Stimulated activated effector memory CD8-positive, alpha-beta T cell treated with anti-CD3 and anti-CD28 coated beads, Interleukin-12 subunit alpha, Interleukin-12 subunit beta, amount 100 ng/mL, for 72 hours (primary cell): ENCODE measurements around the gene MAPKAP1.
A peak's percentile ranks its signal among the peaks of the same experiment; 100 is the strongest.

Source experiments
- ATAC-seq: fragments of 150-1000 bp; cut with Tn5 transposase; 2 replicates; pipeline ENCODE4 v1.10.0; 2021
- DNase-seq, 2 donors: peaks; one replicate each; pipeline ENCODE4 v3.0.0; 2021 to 2022; ENCODE audit warnings: low spot score in 2 of 2
- H3K27ac Mint-ChIP-seq: one replicate; pipeline ENCODE4 v1.8.0; 2022; ENCODE audit warnings: mild to moderate bottlenecking, mixed read lengths
- H3K36me3 Mint-ChIP-seq: one replicate; pipeline ENCODE4 v1.8.0; 2022; ENCODE audit warnings: mild to moderate bottlenecking, mixed read lengths
- H3K4me1 Mint-ChIP-seq: one replicate; pipeline ENCODE4 v1.8.0; 2022; ENCODE audit warnings: mixed read lengths
- H3K4me3 Mint-ChIP-seq: one replicate; pipeline ENCODE4 v1.8.0; 2022; ENCODE audit warnings: mild to moderate bottlenecking, mixed read lengths
- H3K9me3 Mint-ChIP-seq: one replicate; pipeline ENCODE4 v1.8.0; 2022; ENCODE audit warnings: mixed read lengths

MAPKAP1 gene

GRCh38 chr9:125706651-125707471 lies at the start of gene MAPKAP1:
MAPKAP1 (minus strand) TSS chr9:125707208; CDS start chr9:125672574, 34,634 bp downstream.
- H3K36me3 Mint-ChIP-seq: no peaks in the 10 kb centered on the region
- peak within 1 kb of the TSS; percentile 76 for H3K4me3 Mint-ChIP-seq
- ATAC-seq (peak; percentile 99), DNase-seq (peak; percentile 82 to 94)
- H3K9me3 Mint-ChIP-seq: no peaks in the 10 kb centered on the region
- peaks cover 39% of the 10 kb centered on the region for H3K4me1 Mint-ChIP-seq
- peak within 1 kb of the TSS; percentile 89 for H3K27ac Mint-ChIP-seq

GRCh38 chr9:125756518-125756917 lies 49.5 kb upstream of the MAPKAP1 start:
- H3K9me3 Mint-ChIP-seq: no peaks in the 10 kb centered on the region
- no peaks in the 10 kb centered on the region for H3K4me1 Mint-ChIP-seq
- H3K36me3 Mint-ChIP-seq: no peaks in the 10 kb centered on the region
- no peak overlapping the region for H3K27ac Mint-ChIP-seq
- ATAC-seq (no peak), DNase-seq (no peak)
- no peak overlapping the region for H3K4me3 Mint-ChIP-seq

GRCh38 chr9:125755340-125755739 lies 48.3 kb upstream of the MAPKAP1 start:
- DNase-seq (no peak), ATAC-seq (no peak)
- Mint-ChIP-seq H3K27ac (no peak overlapping the region), H3K36me3 (no peaks in the 10 kb centered on the region), H3K9me3 (no peaks in the 10 kb centered on the region), H3K4me1 (peaks cover 6% of the 10 kb centered on the region), H3K4me3 (no peak overlapping the region)

GRCh38 chr9:125754096-125754495 lies 47.1 kb upstream of the MAPKAP1 start:
- no peak overlapping the region for H3K27ac Mint-ChIP-seq

GRCh38 chr9:125752070-125752628 lies 45.1 kb upstream of the MAPKAP1 start:
- no peak for DNase-seq
- peaks cover 6% of the 10 kb centered on the region for H3K4me1 Mint-ChIP-seq
- H3K27ac Mint-ChIP-seq: no peak overlapping the region
- H3K4me3 Mint-ChIP-seq: no peak overlapping the region
- H3K36me3 Mint-ChIP-seq: peaks cover 16% of the 10 kb centered on the region
- no peak for ATAC-seq
- H3K9me3 Mint-ChIP-seq: no peaks in the 10 kb centered on the region

More at GRCh38 chr9:125754096-125754495, 47.1 kb upstream of the MAPKAP1 start:
- no peak for ATAC-seq
- H3K9me3 Mint-ChIP-seq: no peaks in the 10 kb centered on the region
- peaks cover 6% of the 10 kb centered on the region for H3K4me1 Mint-ChIP-seq
- H3K36me3 Mint-ChIP-seq: peaks cover 6% of the 10 kb centered on the region
- no peak overlapping the region for H3K4me3 Mint-ChIP-seq
- no peak for DNase-seq

- Mint-ChIP-seq H3K4me3 (no peak overlapping the region), H3K4me1 (peaks cover 6% of the 10 kb centered on the region), H3K9me3 (no peaks in the 10 kb centered on the region), H3K27ac (no peak overlapping the region), H3K36me3 (peaks cover 23% of the 10 kb centered on the region)
- DNase-seq (no peak), ATAC-seq (no peak)
Measured at GRCh38 chr9:125750627-125751011, 43.6 kb upstream of the MAPKAP1 start.

GRCh38 chr9:125749951-125750626 lies 43.1 kb upstream of the MAPKAP1 start:
- H3K4me3 Mint-ChIP-seq: no peak overlapping the region

GRCh38 chr9:125749287-125749935 lies 42.4 kb upstream of the MAPKAP1 start:
- H3K36me3 Mint-ChIP-seq: peaks cover 23% of the 10 kb centered on the region
- H3K9me3 Mint-ChIP-seq: no peaks in the 10 kb centered on the region
- no peak overlapping the region for H3K27ac Mint-ChIP-seq
- no peak for ATAC-seq
- DNase-seq: no peak
- H3K4me1 Mint-ChIP-seq: peaks cover 6% of the 10 kb centered on the region
- H3K4me3 Mint-ChIP-seq: peak overlapping the region; percentile 70

More at GRCh38 chr9:125749951-125750626, 43.1 kb upstream of the MAPKAP1 start:
- Mint-ChIP-seq H3K4me1 (peaks cover 6% of the 10 kb centered on the region), H3K27ac (no peak overlapping the region), H3K36me3 (peaks cover 23% of the 10 kb centered on the region), H3K9me3 (no peaks in the 10 kb centered on the region)
- ATAC-seq (no peak), DNase-seq (no peak)

GRCh38 chr9:125748446-125749099 lies 41.6 kb upstream of the MAPKAP1 start:
- H3K4me1 Mint-ChIP-seq: peaks cover 6% of the 10 kb centered on the region
- no peaks in the 10 kb centered on the region for H3K9me3 Mint-ChIP-seq
- no peak for DNase-seq
- peaks cover 23% of the 10 kb centered on the region for H3K36me3 Mint-ChIP-seq
- no peak overlapping the region for H3K27ac Mint-ChIP-seq
- ATAC-seq: no peak
- peak overlapping the region; percentile 70 for H3K4me3 Mint-ChIP-seq

- Mint-ChIP-seq H3K27ac (no peak overlapping the region), H3K9me3 (no peaks in the 10 kb centered on the region), H3K36me3 (peaks cover 23% of the 10 kb centered on the region), H3K4me3 (peak overlapping the region; percentile 70), H3K4me1 (peaks cover 6% of the 10 kb centered on the region)
- no peak for ATAC-seq
- DNase-seq: peak; percentile 16 to 66
Measured at GRCh38 chr9:125747765-125748445, 40.9 kb upstream of the MAPKAP1 start.

GRCh38 chr9:125747053-125747764 lies 40.2 kb upstream of the MAPKAP1 start, which contains the start of gene PBX3:
PBX3 (plus strand) TSS chr9:125747373.
- H3K4me1 Mint-ChIP-seq: peaks cover 6% of the 10 kb centered on the region
- peak; percentile 22 to 75 for DNase-seq
- no peaks in the 10 kb centered on the region for H3K9me3 Mint-ChIP-seq
- peak within 1 kb of the TSS; percentile 97 for H3K27ac Mint-ChIP-seq
- H3K4me3 Mint-ChIP-seq: peak within 1 kb of the TSS; percentile 94
- H3K36me3 Mint-ChIP-seq: peaks cover 23% of the 10 kb centered on the region
- peak; percentile 26 for ATAC-seq

GRCh38 chr9:125746774-125747052 lies 39.7 kb upstream of the MAPKAP1 start:
- peaks cover 6% of the 10 kb centered on the region for H3K4me1 Mint-ChIP-seq
- peaks cover 23% of the 10 kb centered on the region for H3K36me3 Mint-ChIP-seq
- no peak overlapping the region for H3K27ac Mint-ChIP-seq
- H3K4me3 Mint-ChIP-seq: peak overlapping the region; percentile 94
- no peak for DNase-seq
- H3K9me3 Mint-ChIP-seq: no peaks in the 10 kb centered on the region
- ATAC-seq: no peak

GRCh38 chr9:125746017-125746773 lies 39.2 kb upstream of the MAPKAP1 start:
- peak; percentile 90 for ATAC-seq
- Mint-ChIP-seq H3K4me1 (peaks cover 6% of the 10 kb centered on the region), H3K27ac (peak overlapping the region; percentile 97), H3K4me3 (peak overlapping the region; percentile 94), H3K9me3 (no peaks in the 10 kb centered on the region), H3K36me3 (peaks cover 23% of the 10 kb centered on the region)
- DNase-seq: peak; percentile 87 to 95
